ENCODE results near the gene CREBL2. TPM values are rescaled to one million over a fixed set of nuclear protein-coding genes. Genes with fewer than 3 reads are reported as not detected.

The CREBL2 gene
- total and polyA plus RNA-seq, 2 of the 13 experiments (the other 11 are each of a cell fraction or from before 2014, with no cell fraction given): 6.9 to 8.4 TPM

- no peak overlapping the region for H3K4me3 ChIP-seq (replicated peaks in 1 of 3; ENCODE audit: insufficient read depth in 1 of 3, low read depth in 2 of 3, low read length in 3 of 3)
- no peak overlapping the region for H2AFZ ChIP-seq (ENCODE audit: low read length)
- no peak overlapping the region for H3K4me2 ChIP-seq (ENCODE audit: low read depth, low read length)
- H3K27ac ChIP-seq (ENCODE audit: extremely low read length, insufficient read depth, low read length): no peak overlapping the region
- CTCF ChIA-PET (ENCODE audit: low intra/inter-chr PET ratio, low total read pairs): no interaction called here
- H3K9ac ChIP-seq (ENCODE audit: insufficient read depth, low read depth, low read length): no peak overlapping the region
- WGBS (ENCODE audit: low lambda C conversion rate): 88% methylated on average over 3 of the region's 3 CpGs
- POLR2A ChIA-PET: no interaction called here
- H3K4me1 ChIP-seq (ENCODE audit: insufficient read depth, low read length): peaks cover 18% of the 10 kb centered on the region
- no peaks in the 10 kb centered on the region; a peak in 1 of 5 replicates for H3K27me3 ChIP-seq (ENCODE audit: control insufficient read depth in 1 of 2, insufficient read depth in 2 of 2, low read length in 2 of 2)
- H3K36me3 ChIP-seq (replicated peaks in 1 of 2; ENCODE audit: control insufficient read depth in 1 of 2, insufficient read depth in 2 of 2, low read length in 2 of 2): no peaks in the 10 kb centered on the region
- in situ Hi-C loops (cut with HindIII; ENCODE audit: extremely low pct_ligation_motif_present, low pct_unique_long_range_greater_than_20kb): no loop called here
- no TSS peak for BruUV-seq (replicated peaks)
- TF ChIP-seq MAFK (conservative IDR thresholded peaks at IDR 0.05 in 1 of 2, IDR thresholded peaks at IDR 0.05 in 1 of 2; ENCODE audit: low read length in 2 of 2): 0 out of 4 replicates have a peak, but pooled peaks of 1 of the 2 experiments have one; percentile 12
- no peak for TF ChIP-seq ZNF614 (CRISPR knock-in tag; IDR thresholded peaks at IDR 0.05; ENCODE audit: borderline replicate concordance)
- TF ChIP-seq SRSF1 (optimal IDR thresholded peaks at IDR 0.05; ENCODE audit: low read depth, low read length): no peak
- no peak for TF ChIP-seq PAF1 (CRISPR knock-in tag; IDR thresholded peaks at IDR 0.05)
- no peak for TF ChIP-seq HOXA7 (CRISPR knock-in tag; IDR thresholded peaks at IDR 0.05)
- 0 out of 2 replicates have a peak, but pooled peaks have one; percentile 16 for TF ChIP-seq MAFF (IDR thresholded peaks at IDR 0.05; ENCODE audit: low read depth, low read length)
- TF ChIP-seq RERE (CRISPR knock-in tag; IDR thresholded peaks at IDR 0.05; ENCODE audit: low read depth): no peak
- no peak for TF ChIP-seq XBP1 (CRISPR knock-in tag; IDR thresholded peaks at IDR 0.05)
- TF ChIP-seq ZNF569 (CRISPR knock-in tag; IDR thresholded peaks at IDR 0.05; ENCODE audit: borderline replicate concordance): no peak
- TF ChIP-seq ZNF660 (CRISPR knock-in tag; IDR thresholded peaks at IDR 0.05; ENCODE audit: borderline replicate concordance, low read depth): no peak
- no peaks in the 10 kb centered on the region for H4K20me1 ChIP-seq (ENCODE audit: insufficient read depth, low read length)
- no peaks in the 10 kb centered on the region for H3K79me2 ChIP-seq (ENCODE audit: insufficient read depth, low read length)
- FAIRE-seq: no peak
- DNase-seq (ENCODE audit: low spot score): no peak
- intact Hi-C loops (cut with micrococcal nuclease; ENCODE audit: unreplicated experiment): no loop called here
- ATAC-seq: no peak
- H3K9me3 ChIP-seq (ENCODE audit: low read length): no peaks in the 10 kb centered on the region
These were observed 81.5 kb downstream of the CREBL2 start for GRCh38 chr12:12693111-12693671.

Other genes starting within 250 kb of the CREBL2 start
- gene DUSP16, start 49.0 kb upstream of the CREBL2 start, total RNA-seq (2016; rRNA removed; fragmentation: Illumina TruSeq; extraction: Trizol): 46.6 and 69.1 TPM in 2 replicates
- gene DUSP16, start 49.0 kb upstream of the CREBL2 start, polyA plus RNA-seq (2011; rRNA removed): 33.8 and 45.7 TPM in 2 replicates
- gene GPR19, start 84.3 kb downstream of the CREBL2 start, total RNA-seq (2016; rRNA removed; fragmentation: Illumina TruSeq; extraction: Trizol): 1.2 and 1.4 TPM in 2 replicates
- gene GPR19, start 84.3 kb downstream of the CREBL2 start, polyA plus RNA-seq (2011; rRNA removed): 1.5 and 2.0 TPM in 2 replicates
- 37.2 and 39.6 TPM in 2 replicates for gene CDKN1B, start 105.5 kb downstream of the CREBL2 start, total RNA-seq (2016; rRNA removed; fragmentation: Illumina TruSeq; extraction: Trizol)
- gene CDKN1B, start 105.5 kb downstream of the CREBL2 start, polyA plus RNA-seq (2011; rRNA removed): 18.8 and 20.1 TPM in 2 replicates
- 0.20 TPM in 1 of 2 replicates, not detected in the other for gene APOLD1, start 173.8 kb downstream of the CREBL2 start, total RNA-seq (2016; rRNA removed; fragmentation: Illumina TruSeq; extraction: Trizol)
- 0.16 and 0.84 TPM in 2 replicates for gene APOLD1, start 173.8 kb downstream of the CREBL2 start, polyA plus RNA-seq (2011; rRNA removed)
- 78.7 and 101 TPM in 2 replicates for gene DDX47, start 201.5 kb downstream of the CREBL2 start, total RNA-seq (2016; rRNA removed; fragmentation: Illumina TruSeq; extraction: Trizol)
- 37.3 and 48.5 TPM in 2 replicates for gene DDX47, start 201.5 kb downstream of the CREBL2 start, polyA plus RNA-seq (2011; rRNA removed)

All from HepG2 (cell line).